Measurements from ENCODE around the gene ZNF487.

DNA sequence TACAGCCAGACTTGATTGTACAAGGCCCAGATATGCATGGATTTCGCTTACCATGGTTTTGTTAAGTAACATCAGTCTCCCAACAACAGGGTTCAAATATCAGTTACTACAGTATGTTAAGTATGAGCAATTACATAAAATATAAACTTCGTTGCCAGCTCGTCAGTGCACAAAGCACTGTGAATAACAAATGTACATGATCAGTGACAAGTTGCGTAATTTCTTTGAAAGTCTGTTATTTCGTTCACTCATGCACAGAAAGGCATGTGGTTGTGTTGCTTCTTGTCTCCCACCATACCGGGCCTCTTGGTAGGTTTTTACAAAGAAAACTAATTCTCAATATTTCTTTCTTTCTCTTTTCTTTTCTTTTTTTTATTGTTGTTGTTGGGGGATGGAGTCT is 12.5 kb upstream of the ZNF487 start:
- TF ChIP-seq, protein P1, sequence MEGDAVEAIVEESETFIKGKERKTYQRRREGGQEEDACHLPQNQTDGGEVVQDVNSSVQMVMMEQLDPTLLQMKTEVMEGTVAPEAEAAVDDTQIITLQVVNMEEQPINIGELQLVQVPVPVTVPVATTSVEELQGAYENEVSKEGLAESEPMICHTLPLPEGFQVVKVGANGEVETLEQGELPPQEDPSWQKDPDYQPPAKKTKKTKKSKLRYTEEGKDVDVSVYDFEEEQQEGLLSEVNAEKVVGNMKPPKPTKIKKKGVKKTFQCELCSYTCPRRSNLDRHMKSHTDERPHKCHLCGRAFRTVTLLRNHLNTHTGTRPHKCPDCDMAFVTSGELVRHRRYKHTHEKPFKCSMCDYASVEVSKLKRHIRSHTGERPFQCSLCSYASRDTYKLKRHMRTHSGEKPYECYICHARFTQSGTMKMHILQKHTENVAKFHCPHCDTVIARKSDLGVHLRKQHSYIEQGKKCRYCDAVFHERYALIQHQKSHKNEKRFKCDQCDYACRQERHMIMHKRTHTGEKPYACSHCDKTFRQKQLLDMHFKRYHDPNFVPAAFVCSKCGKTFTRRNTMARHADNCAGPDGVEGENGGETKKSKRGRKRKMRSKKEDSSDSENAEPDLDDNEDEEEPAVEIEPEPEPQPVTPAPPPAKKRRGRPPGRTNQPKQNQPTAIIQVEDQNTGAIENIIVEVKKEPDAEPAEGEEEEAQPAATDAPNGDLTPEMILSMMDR (IDR thresholded peaks at IDR 0.05) = no peak
- no peak for TF ChIP-seq POLR2A (IDR thresholded peaks at IDR 0.05)

Data from body of pancreas (tissue), 4 donors.